Measurements from ENCODE around the gene NPAS3. TPM values are rescaled to one million over a fixed set of nuclear protein-coding genes. Genes with fewer than 3 reads are reported as not detected.

NPAS3 gene
- total and polyA plus RNA-seq, 7 donors: 0.36 to 6.4 (median 4.6) TPM; not detected in 2

GRCh38 chr14:32984241-32984930 is 45.7 kb downstream of the NPAS3 start:
- Histone ChIP-seq H3K36me3 (no peaks in the 10 kb centered on the region), H3K9me3 (no peaks in the 10 kb centered on the region), H3K27me3 (no peaks in the 10 kb centered on the region), H3K4me3 (no peak overlapping the region), H3K4me1 (peaks cover 0 to 7% (median 6%) of the 10 kb centered on the region in 4 donors), H3K27ac (no peak overlapping the region)
- intact Hi-C loops (cut with DNase I): no loop called here
- TF ChIP-seq CTCF (IDR thresholded peaks at IDR 0.05): no peak
- no peak for TF ChIP-seq POLR2AphosphoS5 (IDR thresholded peaks at IDR 0.05)
- TF ChIP-seq POLR2A (IDR thresholded peaks at IDR 0.05): no peak
- TF ChIP-seq EP300 (IDR thresholded peaks at IDR 0.05): no peak
- 85 to 90% methylated on average over 2 of the region's 2 CpGs for WGBS, 2 donors
- no peak for DNase-seq

GRCh38 chr14:32985866-32986265 is 47.2 kb downstream of the NPAS3 start:
- Histone ChIP-seq H3K9me3 (no peaks in the 10 kb centered on the region), H3K4me1 (peaks cover 0 to 7% (median 6%) of the 10 kb centered on the region in 4 donors), H3K27me3 (no peaks in the 10 kb centered on the region), H3K4me3 (no peak overlapping the region), H3K27ac (peak overlapping the region in 1 of 4 donors; percentile 36), H3K36me3 (no peaks in the 10 kb centered on the region)
- TF ChIP-seq EP300 (IDR thresholded peaks at IDR 0.05): no peak
- peak in 1 of 4 donors; percentile 20 for TF ChIP-seq POLR2AphosphoS5 (IDR thresholded peaks at IDR 0.05)
- no peak for TF ChIP-seq CTCF (IDR thresholded peaks at IDR 0.05)
- WGBS, 2 donors: 83 to 85% methylated on average over 8 of the region's 8 CpGs
- intact Hi-C loops (cut with DNase I): no loop called here
- peak; percentile 72 for DNase-seq

- Histone ChIP-seq H3K36me3 (no peaks in the 10 kb centered on the region), H3K4me3 (no peak overlapping the region), H3K9me3 (no peaks in the 10 kb centered on the region), H3K27ac (peak overlapping the region in 2 of 4 donors; percentile 23 to 36), H3K27me3 (no peaks in the 10 kb centered on the region), H3K4me1 (peaks cover 0 to 7% (median 6%) of the 10 kb centered on the region in 4 donors)
- DNase-seq: no peak
- intact Hi-C loops (cut with DNase I): no loop called here
- TF ChIP-seq CTCF (IDR thresholded peaks at IDR 0.05): no peak
- no peak for TF ChIP-seq POLR2AphosphoS5 (IDR thresholded peaks at IDR 0.05)
- no peak for TF ChIP-seq POLR2A (IDR thresholded peaks at IDR 0.05)
- no peak for TF ChIP-seq EP300 (IDR thresholded peaks at IDR 0.05)
- WGBS, 2 donors: 79 to 86% methylated on average over 7 of the region's 7 CpGs
These were observed 48.3 kb downstream of the NPAS3 start for GRCh38 chr14:32986791-32987540.

- Histone ChIP-seq H3K4me1 (peaks cover 0 to 7% (median 4%) of the 10 kb centered on the region in 4 donors), H3K27me3 (no peaks in the 10 kb centered on the region), H3K27ac (no peak overlapping the region), H3K36me3 (no peaks in the 10 kb centered on the region), H3K4me3 (no peak overlapping the region), H3K9me3 (no peaks in the 10 kb centered on the region)
- intact Hi-C loops (cut with DNase I): no loop called here
- no peak for DNase-seq
- TF ChIP-seq CTCF (IDR thresholded peaks at IDR 0.05) (no peak), EP300 (IDR thresholded peaks at IDR 0.05) (no peak), POLR2A (IDR thresholded peaks at IDR 0.05) (no peak), POLR2AphosphoS5 (IDR thresholded peaks at IDR 0.05) (no peak)
- 85 to 90% methylated on average over 4 of the region's 4 CpGs for WGBS, 2 donors
These were observed 53.0 kb downstream of the NPAS3 start for GRCh38 chr14:32991691-32992090.

Data from sigmoid colon (tissue), 7 donors.